HEK293 (cell line): ENCODE data around the gene PEX3.

Experiments
- BCL11A ChIP-seq: fragments of 450-650 bp; formaldehyde crosslinking; IDR thresholded peaks from 2 replicates; pipeline ENCODE4 v1.5.1; 2016; ENCODE audit warnings: low read depth, missing biosample characterization, missing genetic modification characterization
- HOXD13 ChIP-seq: sonication (generic); formaldehyde crosslinking; IDR thresholded peaks from 2 replicates; pipeline ENCODE4 v1.8.0; 2022; ENCODE audit warnings: missing genetic modification reagents, borderline replicate concordance
- YY1 ChIP-seq: fragments of 450-650 bp; formaldehyde crosslinking; IDR thresholded peaks from 2 replicates; pipeline ENCODE4 v1.5.1; 2018; ENCODE audit warnings: missing biosample characterization, missing genetic modification characterization
- YY2 ChIP-seq: fragments of 450-650 bp; formaldehyde crosslinking; IDR thresholded peaks from 2 replicates; pipeline ENCODE4 v1.5.1; 2016; ENCODE audit warnings: missing biosample characterization, missing genetic modification characterization
- ZFP37 ChIP-seq: fragments of 450-650 bp; formaldehyde crosslinking; IDR thresholded peaks from 2 replicates; pipeline ENCODE4 v1.5.1; 2016; ENCODE audit warnings: missing biosample characterization, missing genetic modification characterization
- ZNF114 ChIP-seq: fragments of 450-650 bp; formaldehyde crosslinking; IDR thresholded peaks from 2 replicates; pipeline ENCODE4 v1.5.0; 2017; ENCODE audit warnings: missing biosample characterization, missing genetic modification characterization
- ZNF266 ChIP-seq: fragments of 450-650 bp; formaldehyde crosslinking; IDR thresholded peaks from 2 replicates; pipeline ENCODE4 v1.5.1; 2016; ENCODE audit warnings: missing biosample characterization, missing genetic modification characterization, low read depth
- ZNF354C ChIP-seq: fragments of 450-650 bp; formaldehyde crosslinking; IDR thresholded peaks from 2 replicates; pipeline ENCODE4 v1.5.1; 2016; ENCODE audit warnings: missing biosample characterization, missing genetic modification characterization, low read depth, borderline replicate concordance
- ZNF391 ChIP-seq: fragments of 450-650 bp; formaldehyde crosslinking; IDR thresholded peaks from 2 replicates; pipeline ENCODE4 v1.5.1; 2016; ENCODE audit warnings: low read depth, missing biosample characterization, missing genetic modification characterization, borderline replicate concordance
- ZNF394 ChIP-seq: fragments of 450-650 bp; formaldehyde crosslinking; IDR thresholded peaks from 2 replicates; pipeline ENCODE4 v1.5.1; 2016; ENCODE audit warnings: missing biosample characterization, missing genetic modification characterization, mild to moderate bottlenecking, moderate library complexity, borderline replicate concordance
- ZNF544 ChIP-seq: fragments of 450-650 bp; formaldehyde crosslinking; IDR thresholded peaks from 2 replicates; pipeline ENCODE4 v1.5.0; 2017; ENCODE audit warnings: missing biosample characterization, missing genetic modification characterization
- ZNF549 ChIP-seq: fragments of 450-650 bp; IDR thresholded peaks from 2 replicates; pipeline ENCODE4 v1.5.1; 2018; ENCODE audit warnings: missing biosample characterization, missing genetic modification characterization, mild to moderate bottlenecking, inconsistent platforms, moderate library complexity
- ZNF621 ChIP-seq: fragments of 450-650 bp; formaldehyde crosslinking; IDR thresholded peaks from 2 replicates; pipeline ENCODE4 v1.5.1; 2017; ENCODE audit warnings: missing biosample characterization, missing genetic modification characterization
- ZNF623 ChIP-seq: fragments of 450-650 bp; formaldehyde crosslinking; IDR thresholded peaks from 2 replicates; pipeline ENCODE4 v1.5.1; 2016; ENCODE audit warnings: missing biosample characterization, missing genetic modification characterization
- ZNF777 ChIP-seq: fragments of 450-650 bp; formaldehyde crosslinking; IDR thresholded peaks from 2 replicates; pipeline ENCODE4 v1.5.1; 2017; ENCODE audit warnings: missing biosample characterization, missing genetic modification characterization, borderline replicate concordance
- ZNF830 ChIP-seq: fragments of 450-650 bp; IDR thresholded peaks from 2 replicates; pipeline ENCODE4 v1.5.0; 2018; ENCODE audit warnings: missing biosample characterization, missing genetic modification characterization, low read depth, mild to moderate bottlenecking, moderate library complexity
- ZNF837 ChIP-seq: fragments of 450-650 bp; formaldehyde crosslinking; IDR thresholded peaks from 2 replicates; pipeline ENCODE4 v1.5.1; 2016; ENCODE audit warnings: missing biosample characterization, missing genetic modification characterization
- ZNF843 ChIP-seq: fragments of 450-650 bp; formaldehyde crosslinking; IDR thresholded peaks from 2 replicates; pipeline ENCODE4 v1.5.1; 2016; ENCODE audit warnings: missing biosample characterization, missing genetic modification characterization
- ZXDB ChIP-seq: fragments of 450-650 bp; formaldehyde crosslinking; IDR thresholded peaks from 2 replicates; pipeline ENCODE4 v1.5.1; 2016; ENCODE audit warnings: missing biosample characterization, missing genetic modification characterization
- TF ChIP-seq, protein P1 (sequence below): fragments of 450-650 bp; formaldehyde crosslinking; IDR thresholded peaks from 2 replicates; pipeline ENCODE4 v1.5.1; 2016; ENCODE audit warnings: missing biosample characterization, missing genetic modification characterization
- TF ChIP-seq, protein P2 (sequence below): fragments of 450-650 bp; formaldehyde crosslinking; IDR thresholded peaks from 2 replicates; pipeline ENCODE4; 2016; ENCODE audit warnings: missing biosample characterization, missing genetic modification characterization
- TF ChIP-seq, protein P3 (sequence below): fragments of 450-650 bp; formaldehyde crosslinking; conservative IDR thresholded peaks from 2 replicates; pipeline ENCODE4 v1.5.1; 2016; ENCODE audit warnings: low read depth, missing biosample characterization, missing genetic modification characterization
- TF ChIP-seq, protein P4 (sequence below): fragments of 450-650 bp; formaldehyde crosslinking; IDR thresholded peaks from 2 replicates; pipeline ENCODE4 v1.5.1; 2016; ENCODE audit warnings: missing biosample characterization, missing genetic modification characterization, borderline replicate concordance
- TF ChIP-seq, protein P5 (sequence below): fragments of 450-650 bp; formaldehyde crosslinking; IDR thresholded peaks from 2 replicates; pipeline ENCODE4 v1.5.1; 2016; ENCODE audit warnings: missing biosample characterization, missing genetic modification characterization

The PEX3 gene

DNA sequence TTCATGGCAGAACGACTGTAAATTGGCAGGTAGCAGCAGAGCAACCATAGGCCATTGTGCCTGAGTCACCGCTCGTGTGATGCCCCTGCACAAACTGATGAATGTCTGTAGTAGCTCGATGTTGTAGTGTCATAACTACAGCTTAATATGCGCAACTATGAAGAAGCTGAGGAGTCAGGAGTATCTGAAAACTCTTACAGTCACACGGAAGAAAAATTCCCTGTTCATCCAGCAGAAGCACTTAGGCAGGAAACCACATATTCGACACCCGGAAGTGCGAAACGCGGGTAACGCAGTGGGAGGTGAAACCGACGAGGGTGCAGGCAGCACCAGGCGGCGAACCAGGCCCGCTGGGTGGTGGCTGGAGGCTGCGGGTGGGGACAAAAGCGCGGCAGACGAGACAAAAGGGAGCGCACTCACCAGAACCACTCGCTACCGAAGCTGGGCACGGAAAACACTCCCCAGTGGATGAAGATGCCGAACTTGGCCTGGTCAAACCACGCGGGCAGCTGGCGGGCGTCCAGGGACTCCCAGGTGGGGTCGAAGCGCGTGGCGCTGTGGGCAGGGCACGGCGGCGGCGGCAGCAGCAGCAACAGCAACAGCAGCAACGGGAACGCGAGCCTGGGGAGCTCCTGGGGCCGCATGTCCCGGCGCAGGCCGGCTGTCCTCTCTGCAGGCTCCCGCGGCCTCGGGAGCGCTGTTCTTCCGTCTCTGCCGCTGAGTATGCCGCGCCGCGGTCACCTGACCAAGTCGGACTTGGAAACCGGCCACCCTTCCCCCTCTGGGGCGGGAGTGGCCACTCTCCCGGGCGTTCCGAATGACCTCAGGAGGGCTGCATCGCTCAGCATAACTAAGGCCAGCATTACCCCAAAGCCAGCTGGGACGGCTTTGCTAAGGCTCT, 60.6 kb downstream of the PEX3 start, which contains the start of gene FUCA2 (continued):
- TF ChIP-seq ZNF391 (peak; percentile 75; the same call in 1 of the 2 replicates), BCL11A (tag by site-specific recombination) (peak; percentile 51; the same call in 1 of the 2 replicates), ZNF843 (tag by site-specific recombination) (peak; percentile 78), ZXDB (tag by site-specific recombination) (peak; percentile 88), ZNF114 (no peak), ZNF549 (tag by site-specific recombination) (no peak), HOXD13 (CRISPR knock-in tag) (no peak), YY1 (tag by site-specific recombination) (peak; percentile 52; the same call in 1 of the 2 replicates), ZNF777 (tag by site-specific recombination) (no peak), ZNF830 (tag by site-specific recombination) (no peak), ZNF266 (tag by site-specific recombination) (no peak), ZNF837 (tag by site-specific recombination) (no peak), ZNF354C (tag by site-specific recombination) (no peak), ZNF623 (tag by site-specific recombination) (no peak; the same call in none of the 2 replicates), YY2 (no peak), ZFP37 (tag by site-specific recombination) (peak; percentile 95), ZNF544 (tag by site-specific recombination) (no peak), ZNF621 (tag by site-specific recombination) (no peak), ZNF394 (peak; percentile 99)
- TF ChIP-seq, protein P1, sequence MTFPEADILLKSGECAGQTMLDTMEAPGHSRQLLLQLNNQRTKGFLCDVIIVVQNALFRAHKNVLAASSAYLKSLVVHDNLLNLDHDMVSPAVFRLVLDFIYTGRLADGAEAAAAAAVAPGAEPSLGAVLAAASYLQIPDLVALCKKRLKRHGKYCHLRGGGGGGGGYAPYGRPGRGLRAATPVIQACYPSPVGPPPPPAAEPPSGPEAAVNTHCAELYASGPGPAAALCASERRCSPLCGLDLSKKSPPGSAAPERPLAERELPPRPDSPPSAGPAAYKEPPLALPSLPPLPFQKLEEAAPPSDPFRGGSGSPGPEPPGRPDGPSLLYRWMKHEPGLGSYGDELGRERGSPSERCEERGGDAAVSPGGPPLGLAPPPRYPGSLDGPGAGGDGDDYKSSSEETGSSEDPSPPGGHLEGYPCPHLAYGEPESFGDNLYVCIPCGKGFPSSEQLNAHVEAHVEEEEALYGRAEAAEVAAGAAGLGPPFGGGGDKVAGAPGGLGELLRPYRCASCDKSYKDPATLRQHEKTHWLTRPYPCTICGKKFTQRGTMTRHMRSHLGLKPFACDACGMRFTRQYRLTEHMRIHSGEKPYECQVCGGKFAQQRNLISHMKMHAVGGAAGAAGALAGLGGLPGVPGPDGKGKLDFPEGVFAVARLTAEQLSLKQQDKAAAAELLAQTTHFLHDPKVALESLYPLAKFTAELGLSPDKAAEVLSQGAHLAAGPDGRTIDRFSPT: peak; percentile 87
- TF ChIP-seq, protein P2, sequence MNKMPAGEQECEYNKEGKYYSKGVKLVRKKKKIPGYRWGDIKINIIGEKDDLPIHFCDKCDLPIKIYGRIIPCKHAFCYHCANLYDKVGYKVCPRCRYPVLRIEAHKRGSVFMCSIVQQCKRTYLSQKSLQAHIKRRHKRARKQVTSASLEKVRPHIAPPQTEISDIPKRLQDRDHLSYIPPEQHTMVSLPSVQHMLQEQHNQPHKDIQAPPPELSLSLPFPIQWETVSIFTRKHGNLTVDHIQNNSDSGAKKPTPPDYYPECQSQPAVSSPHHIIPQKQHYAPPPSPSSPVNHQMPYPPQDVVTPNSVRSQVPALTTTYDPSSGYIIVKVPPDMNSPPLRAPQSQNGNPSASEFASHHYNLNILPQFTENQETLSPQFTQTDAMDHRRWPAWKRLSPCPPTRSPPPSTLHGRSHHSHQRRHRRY: 0 out of 2 replicates have a peak, but pooled peaks have one; percentile 27
- TF ChIP-seq, protein P3, sequence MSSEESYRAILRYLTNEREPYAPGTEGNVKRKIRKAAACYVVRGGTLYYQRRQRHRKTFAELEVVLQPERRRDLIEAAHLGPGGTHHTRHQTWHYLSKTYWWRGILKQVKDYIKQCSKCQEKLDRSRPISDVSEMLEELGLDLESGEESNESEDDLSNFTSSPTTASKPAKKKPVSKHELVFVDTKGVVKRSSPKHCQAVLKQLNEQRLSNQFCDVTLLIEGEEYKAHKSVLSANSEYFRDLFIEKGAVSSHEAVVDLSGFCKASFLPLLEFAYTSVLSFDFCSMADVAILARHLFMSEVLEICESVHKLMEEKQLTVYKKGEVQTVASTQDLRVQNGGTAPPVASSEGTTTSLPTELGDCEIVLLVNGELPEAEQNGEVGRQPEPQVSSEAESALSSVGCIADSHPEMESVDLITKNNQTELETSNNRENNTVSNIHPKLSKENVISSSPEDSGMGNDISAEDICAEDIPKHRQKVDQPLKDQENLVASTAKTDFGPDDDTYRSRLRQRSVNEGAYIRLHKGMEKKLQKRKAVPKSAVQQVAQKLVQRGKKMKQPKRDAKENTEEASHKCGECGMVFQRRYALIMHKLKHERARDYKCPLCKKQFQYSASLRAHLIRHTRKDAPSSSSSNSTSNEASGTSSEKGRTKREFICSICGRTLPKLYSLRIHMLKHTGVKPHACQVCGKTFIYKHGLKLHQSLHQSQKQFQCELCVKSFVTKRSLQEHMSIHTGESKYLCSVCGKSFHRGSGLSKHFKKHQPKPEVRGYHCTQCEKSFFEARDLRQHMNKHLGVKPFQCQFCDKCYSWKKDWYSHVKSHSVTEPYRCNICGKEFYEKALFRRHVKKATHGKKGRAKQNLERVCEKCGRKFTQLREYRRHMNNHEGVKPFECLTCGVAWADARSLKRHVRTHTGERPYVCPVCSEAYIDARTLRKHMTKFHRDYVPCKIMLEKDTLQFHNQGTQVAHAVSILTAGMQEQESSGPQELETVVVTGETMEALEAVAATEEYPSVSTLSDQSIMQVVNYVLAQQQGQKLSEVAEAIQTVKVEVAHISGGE (tag by site-specific recombination): peak; percentile 89
- TF ChIP-seq, protein P4, sequence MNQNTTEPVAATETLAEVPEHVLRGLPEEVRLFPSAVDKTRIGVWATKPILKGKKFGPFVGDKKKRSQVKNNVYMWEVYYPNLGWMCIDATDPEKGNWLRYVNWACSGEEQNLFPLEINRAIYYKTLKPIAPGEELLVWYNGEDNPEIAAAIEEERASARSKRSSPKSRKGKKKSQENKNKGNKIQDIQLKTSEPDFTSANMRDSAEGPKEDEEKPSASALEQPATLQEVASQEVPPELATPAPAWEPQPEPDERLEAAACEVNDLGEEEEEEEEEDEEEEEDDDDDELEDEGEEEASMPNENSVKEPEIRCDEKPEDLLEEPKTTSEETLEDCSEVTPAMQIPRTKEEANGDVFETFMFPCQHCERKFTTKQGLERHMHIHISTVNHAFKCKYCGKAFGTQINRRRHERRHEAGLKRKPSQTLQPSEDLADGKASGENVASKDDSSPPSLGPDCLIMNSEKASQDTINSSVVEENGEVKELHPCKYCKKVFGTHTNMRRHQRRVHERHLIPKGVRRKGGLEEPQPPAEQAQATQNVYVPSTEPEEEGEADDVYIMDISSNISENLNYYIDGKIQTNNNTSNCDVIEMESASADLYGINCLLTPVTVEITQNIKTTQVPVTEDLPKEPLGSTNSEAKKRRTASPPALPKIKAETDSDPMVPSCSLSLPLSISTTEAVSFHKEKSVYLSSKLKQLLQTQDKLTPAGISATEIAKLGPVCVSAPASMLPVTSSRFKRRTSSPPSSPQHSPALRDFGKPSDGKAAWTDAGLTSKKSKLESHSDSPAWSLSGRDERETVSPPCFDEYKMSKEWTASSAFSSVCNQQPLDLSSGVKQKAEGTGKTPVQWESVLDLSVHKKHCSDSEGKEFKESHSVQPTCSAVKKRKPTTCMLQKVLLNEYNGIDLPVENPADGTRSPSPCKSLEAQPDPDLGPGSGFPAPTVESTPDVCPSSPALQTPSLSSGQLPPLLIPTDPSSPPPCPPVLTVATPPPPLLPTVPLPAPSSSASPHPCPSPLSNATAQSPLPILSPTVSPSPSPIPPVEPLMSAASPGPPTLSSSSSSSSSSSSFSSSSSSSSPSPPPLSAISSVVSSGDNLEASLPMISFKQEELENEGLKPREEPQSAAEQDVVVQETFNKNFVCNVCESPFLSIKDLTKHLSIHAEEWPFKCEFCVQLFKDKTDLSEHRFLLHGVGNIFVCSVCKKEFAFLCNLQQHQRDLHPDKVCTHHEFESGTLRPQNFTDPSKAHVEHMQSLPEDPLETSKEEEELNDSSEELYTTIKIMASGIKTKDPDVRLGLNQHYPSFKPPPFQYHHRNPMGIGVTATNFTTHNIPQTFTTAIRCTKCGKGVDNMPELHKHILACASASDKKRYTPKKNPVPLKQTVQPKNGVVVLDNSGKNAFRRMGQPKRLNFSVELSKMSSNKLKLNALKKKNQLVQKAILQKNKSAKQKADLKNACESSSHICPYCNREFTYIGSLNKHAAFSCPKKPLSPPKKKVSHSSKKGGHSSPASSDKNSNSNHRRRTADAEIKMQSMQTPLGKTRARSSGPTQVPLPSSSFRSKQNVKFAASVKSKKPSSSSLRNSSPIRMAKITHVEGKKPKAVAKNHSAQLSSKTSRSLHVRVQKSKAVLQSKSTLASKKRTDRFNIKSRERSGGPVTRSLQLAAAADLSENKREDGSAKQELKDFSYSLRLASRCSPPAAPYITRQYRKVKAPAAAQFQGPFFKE (tag by site-specific recombination): no peak
- TF ChIP-seq, protein P5, sequence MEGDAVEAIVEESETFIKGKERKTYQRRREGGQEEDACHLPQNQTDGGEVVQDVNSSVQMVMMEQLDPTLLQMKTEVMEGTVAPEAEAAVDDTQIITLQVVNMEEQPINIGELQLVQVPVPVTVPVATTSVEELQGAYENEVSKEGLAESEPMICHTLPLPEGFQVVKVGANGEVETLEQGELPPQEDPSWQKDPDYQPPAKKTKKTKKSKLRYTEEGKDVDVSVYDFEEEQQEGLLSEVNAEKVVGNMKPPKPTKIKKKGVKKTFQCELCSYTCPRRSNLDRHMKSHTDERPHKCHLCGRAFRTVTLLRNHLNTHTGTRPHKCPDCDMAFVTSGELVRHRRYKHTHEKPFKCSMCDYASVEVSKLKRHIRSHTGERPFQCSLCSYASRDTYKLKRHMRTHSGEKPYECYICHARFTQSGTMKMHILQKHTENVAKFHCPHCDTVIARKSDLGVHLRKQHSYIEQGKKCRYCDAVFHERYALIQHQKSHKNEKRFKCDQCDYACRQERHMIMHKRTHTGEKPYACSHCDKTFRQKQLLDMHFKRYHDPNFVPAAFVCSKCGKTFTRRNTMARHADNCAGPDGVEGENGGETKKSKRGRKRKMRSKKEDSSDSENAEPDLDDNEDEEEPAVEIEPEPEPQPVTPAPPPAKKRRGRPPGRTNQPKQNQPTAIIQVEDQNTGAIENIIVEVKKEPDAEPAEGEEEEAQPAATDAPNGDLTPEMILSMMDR: peak; percentile 86
